ENCODE results near the gene ARL14EP. TPM values are rescaled to one million over a fixed set of nuclear protein-coding genes. Genes with fewer than 3 reads are reported as not detected.
A peak's percentile ranks its signal among the peaks of the same experiment; 100 is the strongest.

ARL14EP gene
- total RNA-seq, 6 donors from 2014 or later: 3.8 to 61.1 (median 21.6) TPM

- Histone ChIP-seq H3K4me1 (peaks cover 11 to 27% (median 19%) of the 10 kb centered on the region in 4 donors), H3K9me3 (no peaks in the 10 kb centered on the region), H3K27ac (no peak overlapping the region), H3K36me3 (peaks cover 15 to 37% (median 17%) of the 10 kb centered on the region in 4 donors), H3K4me3 (no peak overlapping the region), H3K27me3 (no peaks in the 10 kb centered on the region)
- no peak for DNase-seq
- no peak for TF ChIP-seq EP300 (IDR thresholded peaks at IDR 0.05)
- no peak for TF ChIP-seq POLR2AphosphoS5 (IDR thresholded peaks at IDR 0.05)
- TF ChIP-seq CTCF (IDR thresholded peaks at IDR 0.05): no peak
- no peak for TF ChIP-seq POLR2A (IDR thresholded peaks at IDR 0.05)
- no peak for ATAC-seq (ENCODE audit: low FRiP score in 2 of 2)
- whole genome bisulfite sequencing, 2 donors: 82% methylated on average over 4 of the region's 4 CpGs
Observed at GRCh38 chr11:30329150-30329940, 6.4 kb downstream of the ARL14EP start.

DNA sequence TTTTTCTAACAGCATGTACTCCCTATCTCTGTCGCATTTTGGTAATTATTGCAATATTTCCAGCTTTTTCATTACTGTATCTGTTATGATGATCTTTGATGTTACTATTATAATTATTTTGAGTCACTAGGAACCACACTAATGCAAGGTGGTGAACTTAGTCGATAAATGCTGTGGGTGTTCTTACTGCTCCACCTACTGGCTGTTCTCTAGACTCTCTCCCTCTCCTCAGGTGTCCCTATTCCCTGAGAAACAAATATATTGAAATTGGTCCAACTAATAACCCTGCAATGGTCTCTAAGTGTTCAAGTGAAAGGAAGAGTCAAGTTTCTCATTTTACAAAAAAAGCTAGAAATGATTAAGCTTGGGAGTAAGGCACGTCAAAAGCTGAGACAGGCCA, 10.5 kb downstream of the ARL14EP start:
- Histone ChIP-seq H3K4me3 (no peak overlapping the region), H3K36me3 (peaks cover 17 to 77% (median 34%) of the 10 kb centered on the region in 4 donors), H3K27me3 (no peaks in the 10 kb centered on the region), H3K27ac (no peak overlapping the region), H3K4me1 (no peaks in the 10 kb centered on the region), H3K9me3 (no peaks in the 10 kb centered on the region)
- 78 to 79% methylated on average over 3 of the region's 3 CpGs for WGBS, 2 donors
- no peak for DNase-seq
- no peak for ATAC-seq (ENCODE audit: low FRiP score in 2 of 2)
- TF ChIP-seq CTCF (IDR thresholded peaks at IDR 0.05): peak in 2 of 6 experiments; percentile 13 to 15
- TF ChIP-seq POLR2AphosphoS5 (IDR thresholded peaks at IDR 0.05): no peak
- no peak for TF ChIP-seq POLR2A (IDR thresholded peaks at IDR 0.05)
- TF ChIP-seq EP300 (IDR thresholded peaks at IDR 0.05): no peak

- H3K4me3 ChIP-seq: no peak overlapping the region
- H3K27ac ChIP-seq: no peak overlapping the region
- 67 to 81% methylated on average over 1 of the region's 1 CpG for WGBS, 2 donors
- H3K9me3 ChIP-seq: no peaks in the 10 kb centered on the region
- peak in 1 of 2 donors; percentile 64 for ATAC-seq (ENCODE audit: low FRiP score in 2 of 2)
- no peaks in the 10 kb centered on the region for H3K4me1 ChIP-seq
- no peaks in the 10 kb centered on the region for H3K27me3 ChIP-seq
- H3K36me3 ChIP-seq: peaks cover 0 to 17% (median 0%) of the 10 kb centered on the region in 4 donors
- no peak for DNase-seq
- TF ChIP-seq POLR2A (IDR thresholded peaks at IDR 0.05): no peak
- no peak for TF ChIP-seq EP300 (IDR thresholded peaks at IDR 0.05)
- TF ChIP-seq POLR2AphosphoS5 (IDR thresholded peaks at IDR 0.05): no peak
- no peak for TF ChIP-seq CTCF (IDR thresholded peaks at IDR 0.05)
Observed at GRCh38 chr11:30342736-30343166, 19.8 kb downstream of the ARL14EP start.

- Histone ChIP-seq H3K9me3 (no peaks in the 10 kb centered on the region), H3K27ac (no peak overlapping the region), H3K36me3 (peaks cover 0 to 4% (median 0%) of the 10 kb centered on the region in 4 donors), H3K4me1 (no peaks in the 10 kb centered on the region), H3K27me3 (no peaks in the 10 kb centered on the region), H3K4me3 (no peak overlapping the region)
- ATAC-seq (ENCODE audit: low FRiP score in 2 of 2): no peak
- no peak for DNase-seq
- TF ChIP-seq POLR2A (IDR thresholded peaks at IDR 0.05): no peak
Observed at GRCh38 chr11:30344085-30344484, 21.2 kb downstream of the ARL14EP start.

DNA sequence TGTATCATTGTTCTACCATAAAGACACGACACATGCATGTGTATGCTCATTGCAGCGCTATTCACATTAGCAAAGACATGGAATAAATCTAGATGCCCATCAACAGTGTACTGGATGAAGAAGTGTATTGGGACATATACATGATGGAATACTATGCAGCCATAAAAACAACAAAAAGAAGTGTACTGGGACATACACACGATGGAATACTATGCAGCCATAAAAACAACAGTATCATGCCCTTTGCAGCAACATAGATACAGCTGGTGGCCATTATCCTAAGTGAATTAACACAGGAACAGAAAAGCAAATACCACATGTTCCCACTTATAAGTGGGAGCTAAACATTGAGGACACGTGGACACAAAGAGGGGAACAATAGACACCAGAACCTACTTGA, 22.7 kb downstream of the ARL14EP start:
- no peak for ATAC-seq (ENCODE audit: low FRiP score in 2 of 2)
- H3K9me3 ChIP-seq: no peaks in the 10 kb centered on the region
- WGBS, 2 donors: 86 to 92% methylated on average over 4 of the region's 4 CpGs

More for the DNA sequence above, 22.7 kb downstream of the ARL14EP start:
- H3K27ac ChIP-seq: no peak overlapping the region
- no peaks in the 10 kb centered on the region for H3K4me1 ChIP-seq
- H3K36me3 ChIP-seq: no peaks in the 10 kb centered on the region
- DNase-seq: no peak
- H3K27me3 ChIP-seq: no peaks in the 10 kb centered on the region
- no peak for TF ChIP-seq POLR2A (IDR thresholded peaks at IDR 0.05)
- no peak overlapping the region for H3K4me3 ChIP-seq
